B cell (primary cell): ENCODE data around the gene MUC6. TPM values are rescaled to one million over a fixed set of nuclear protein-coding genes. Genes with fewer than 3 reads are reported as not detected.

Experiments used
- ATAC-seq: fragments of 200-7000 bp; cut with Tn5 transposase; one replicate; pipeline ENCODE4 v1.10.0; 2021; ENCODE audit warnings: low read depth, mild to moderate bottlenecking, moderate number of reproducible peaks, moderate library complexity
- CTCF ChIA-PET: fragments of 350-600 bp; sonication (Branson Sonifier 250); formaldehyde crosslinking; loops from one replicate; lab custom pipeline; 2021; ENCODE audit warnings: antibody characterized with exemption, inconsistent platforms; lab: Charles Lee
- POLR2A ChIA-PET: fragments of 350-600 bp; sonication (Branson Sonifier 250); formaldehyde crosslinking; loops from one replicate; lab custom pipeline; 2021; ENCODE audit warnings: antibody characterized with exemption; lab: Charles Lee
- DNase-seq: peaks from one replicate; pipeline ENCODE4 v3.0.0; 2013
- H2AFZ ChIP-seq: 2 replicates; pipeline ENCODE4 v1.6.1; 2012; ENCODE audit warnings: mild to moderate bottlenecking, low read depth, low read length; ENCODE audit not compliant: insufficient read depth, poor library complexity, severe bottlenecking
- H3K27ac ChIP-seq, 2 donors: 1 replicate in 1 of 2; 2 replicates in 1 of 2; pipeline ENCODE4 v1.5.1; 2012 to 2013; ENCODE audit warnings: low read length in 2 of 2, mild to moderate bottlenecking in 2 of 2, moderate library complexity in 1 of 2
- H3K27me3 ChIP-seq, 4 experiments: fragments of 200-600 bp in 1 of 4; sonication (generic) in 1 of 4; replicated peaks in 1 of 4; 1 replicate in 2 of 4; 2 replicates in 2 of 4; pipeline versions ENCODE4 v1.6.1 to v1.7.0; 2013 to 2016; ENCODE audit warnings: low read length in 3 of 4, mild to moderate bottlenecking in 2 of 4, mixed read lengths in 1 of 4, moderate library complexity in 1 of 4; ENCODE audit not compliant: insufficient read depth in 4 of 4, control insufficient read depth in 3 of 4; ENCODE audit errors: control extremely low read depth in 1 of 4
- H3K36me3 ChIP-seq, 2 experiments: replicated peaks in 1 of 2; 1 replicate in 1 of 2; 2 replicates in 1 of 2; pipeline versions ENCODE4 v1.6.1 to v1.7.1; 2013; ENCODE audit warnings: low read length in 1 of 2; ENCODE audit not compliant: insufficient read depth in 2 of 2, control insufficient read depth in 1 of 2; ENCODE audit errors: control extremely low read depth in 1 of 2, extremely low read depth in 1 of 2
- H3K4me1 ChIP-seq, 2 donors: fragments of 200-600 bp in 1 of 2; sonication (generic) in 1 of 2; 1 replicate in 1 of 2; 2 replicates in 1 of 2; pipeline versions ENCODE4 v1.5.1 to v1.6.1; 2013 to 2017; ENCODE audit warnings: low read length in 2 of 2; ENCODE audit not compliant: control insufficient read depth in 2 of 2, insufficient read depth in 2 of 2
- H3K4me2 ChIP-seq: replicated peaks from 2 replicates; pipeline ENCODE3; 2012; ENCODE audit warnings: mild to moderate bottlenecking, low read depth, low read length; ENCODE audit not compliant: poor library complexity, severe bottlenecking
- H3K4me3 ChIP-seq, 5 experiments: fragments of 200-600 bp in 1 of 5; sonication (generic) in 1 of 5; 1 replicate in 3 of 5; 2 replicates in 2 of 5; pipeline versions ENCODE4 v1.5.1 to v1.7.0; 2011 to 2016; ENCODE audit warnings: low read length in 4 of 5, mild to moderate bottlenecking in 4 of 5, low read depth in 2 of 5, control low read depth in 1 of 5, moderate library complexity in 1 of 5; ENCODE audit not compliant: insufficient read depth in 1 of 5; ENCODE audit errors: control extremely low read depth in 1 of 5, extremely low read depth in 1 of 5
- H3K79me2 ChIP-seq: fragments of 200-600 bp; sonication (generic); one replicate; pipeline ENCODE4 v1.6.0; 2016; ENCODE audit warnings: low read length; ENCODE audit not compliant: control insufficient read depth, insufficient read depth
- H3K9ac ChIP-seq: fragments of 200-600 bp; sonication (generic); 2 replicates; pipeline ENCODE4 v1.6.1; 2017; ENCODE audit warnings: mild to moderate bottlenecking, low read length, moderate library complexity
- H3K9me3 ChIP-seq, 3 donors: one replicate each; pipeline versions ENCODE4 v1.6.1 to v1.7.1; 2013; ENCODE audit warnings: low read length in 2 of 3; ENCODE audit not compliant: control insufficient read depth in 2 of 3, insufficient read depth in 1 of 3; ENCODE audit errors: control extremely low read depth in 1 of 3
- H4K20me1 ChIP-seq: 2 replicates; pipeline ENCODE4 v1.6.0; 2012; ENCODE audit warnings: mild to moderate bottlenecking, low read length; ENCODE audit not compliant: insufficient read depth, control insufficient read depth, poor library complexity, severe bottlenecking
- H3K27ac Mint-ChIP-seq: one replicate; pipeline ENCODE4 v1.8.0; 2021; ENCODE audit warnings: mixed read lengths
- H3K27me3 Mint-ChIP-seq: one replicate; pipeline ENCODE4 v1.8.0; 2021; ENCODE audit warnings: mixed read lengths
- H3K4me1 Mint-ChIP-seq: one replicate; pipeline ENCODE4 v1.8.0; 2021; ENCODE audit warnings: mixed read lengths
- H3K4me3 Mint-ChIP-seq: one replicate; pipeline ENCODE4 v1.8.0; 2021; ENCODE audit warnings: mixed read lengths
- H3K9me3 Mint-ChIP-seq: one replicate; pipeline ENCODE4 v1.8.0; 2022; ENCODE audit warnings: mixed read lengths; ENCODE audit not compliant: insufficient read depth
- CTCF ChIP-seq: fragments of 200-600 bp; IDR thresholded peaks from one replicate; pipeline ENCODE4 v1.8.0; 2022; ENCODE audit warnings: antibody characterized with exemption, mild to moderate bottlenecking
- EZH2 ChIP-seq: IDR thresholded peaks from 2 replicates; pipeline ENCODE4 v1.6.1; 2012; ENCODE audit warnings: borderline replicate concordance, low read depth, mild to moderate bottlenecking, moderate library complexity, low read length; ENCODE audit not compliant: insufficient read depth, poor library complexity, severe bottlenecking
- WGBS: methylation state at CpG from one replicate; pipeline ENCODE4 v1.1.5; 2013; ENCODE audit warnings: missing lambda C conversion rate; ENCODE audit not compliant: insufficient coverage; 5-methylcytosine and 5-hydroxymethylcytosine counted together
- intact Hi-C: fragments of 100-400 bp; cut with micrococcal nuclease; formaldehyde crosslinking; loops from one replicate; pipeline ENCODE4 v1.10.0; 2022
- polyA plus RNA-seq: library from polyadenylated mRNA; depleted of rRNA; stranded (reverse); fragments of >200 nt; gene quantifications from 2 replicates; pipeline ENCODE4 v1.2.3, GENCODE V29; 2012
- total RNA-seq, 2 donors: library from RNA; stranded (reverse); fragments of 120-200 nt in 1 of 2; gene quantifications; 1 replicate in 1 of 2; 2 replicates in 1 of 2; pipeline versions ENCODE4 v1.2.3 to v1.2.4, GENCODE V29; 2013 to 2022

MUC6 gene
- total and polyA plus RNA-seq, 2 donors (not counting 1 experiment from before 2014, with no cell fraction given): not detected

DNA sequence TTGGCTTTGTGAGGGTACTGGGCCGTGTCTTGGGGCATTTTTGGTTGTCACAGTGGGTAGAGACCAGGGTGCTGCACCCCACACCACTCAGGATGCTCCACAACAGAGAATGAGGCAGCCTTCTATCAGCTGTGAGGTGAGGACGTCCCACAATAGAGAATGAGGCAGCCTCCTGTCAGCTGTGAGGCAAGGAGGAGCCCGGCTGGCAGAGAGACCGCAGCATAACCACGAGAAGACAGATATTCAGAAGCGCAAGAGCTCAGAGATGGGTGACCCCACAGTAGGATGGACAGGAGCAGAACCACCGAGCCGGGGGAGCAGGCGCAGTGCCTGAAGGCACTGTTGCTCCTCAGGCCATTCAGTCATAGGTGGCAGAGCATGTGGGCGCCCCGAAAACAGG is 63.3 kb downstream of the MUC6 start:
- H4K20me1 ChIP-seq: peaks cover 30% of the 10 kb centered on the region

More for the DNA sequence above, 63.3 kb downstream of the MUC6 start:
- no peak for TF ChIP-seq EZH2
- TF ChIP-seq CTCF: no peak
- no peaks in the 10 kb centered on the region for H3K27me3 ChIP-seq
- no peaks in the 10 kb centered on the region for H3K9me3 Mint-ChIP-seq
- no peaks in the 10 kb centered on the region for H3K9me3 ChIP-seq
- no peak overlapping the region for H3K4me3 ChIP-seq
- ATAC-seq (no peak), DNase-seq (no peak)
- H3K27ac Mint-ChIP-seq: no peak overlapping the region
- ChIA-PET POLR2A (no interaction called here), CTCF (no interaction called here)
- no peak overlapping the region for H3K9ac ChIP-seq
- intact Hi-C loops: no loop called here
- WGBS: 98% methylated on average over 10 of the region's 11 CpGs
- H3K27ac ChIP-seq: no peak overlapping the region
- H3K4me3 Mint-ChIP-seq: no peak overlapping the region
- peaks cover 17% of the 10 kb centered on the region for H3K4me1 Mint-ChIP-seq
- peaks cover 30% of the 10 kb centered on the region for H3K79me2 ChIP-seq
- H3K4me2 ChIP-seq: no peak overlapping the region
- peaks cover 6 to 9% of the 10 kb centered on the region in 2 donors for H3K4me1 ChIP-seq
- H3K36me3 ChIP-seq: peaks cover 0 to 43% of the 10 kb centered on the region in 2 experiments
- H3K27me3 Mint-ChIP-seq: no peaks in the 10 kb centered on the region
- no peak overlapping the region for H2AFZ ChIP-seq
